ENCODE measurements around the gene CSRNP3. TPM values are rescaled to one million over a fixed set of nuclear protein-coding genes. Genes with fewer than 3 reads are reported as not detected.

The CSRNP3 gene
- total RNA-seq, 1 experiment from 2014 or later, result 0.05 TPM

DNA sequence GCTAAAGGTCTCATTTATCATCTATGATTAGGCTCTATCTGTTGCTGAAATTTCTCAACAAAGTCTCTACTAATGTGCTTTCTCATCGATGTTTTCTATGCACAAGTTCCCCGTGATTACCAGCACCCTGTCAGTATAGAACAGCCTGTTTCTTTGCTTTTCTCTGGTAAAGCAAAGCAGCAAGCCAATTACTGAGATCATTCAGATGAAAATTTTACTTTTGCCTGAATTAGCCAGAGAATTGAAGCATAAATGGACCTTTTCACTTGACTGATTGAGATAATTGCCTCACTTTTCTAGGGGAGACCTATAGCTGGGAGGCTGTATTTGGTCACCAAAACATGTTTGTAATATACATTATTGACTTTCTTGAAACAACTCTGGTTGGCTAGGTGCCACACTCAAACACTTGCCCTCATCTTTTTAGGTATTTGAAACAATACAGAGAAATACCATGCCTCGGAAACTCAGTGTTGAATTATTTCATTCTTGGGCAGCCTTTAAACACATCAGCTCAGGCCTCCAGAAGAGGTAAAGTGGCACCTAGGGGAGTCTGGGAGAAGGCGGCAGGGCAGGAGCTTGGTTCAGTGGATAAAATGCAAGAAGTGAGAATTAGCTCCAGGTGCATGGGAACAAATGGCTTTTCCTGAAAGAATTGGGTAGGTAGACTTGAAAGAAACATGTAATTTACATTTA is 228.4 kb downstream of the CSRNP3 start:
- no peak overlapping the region for H3K27ac ChIP-seq (ENCODE audit: low read depth, low read length)
- no peak overlapping the region for H2AFZ ChIP-seq (ENCODE audit: low read depth, low read length, poor library complexity, severe bottlenecking)
- H3K9ac ChIP-seq (ENCODE audit: low read length), result no peak overlapping the region
- intact Hi-C loops (cut with micrococcal nuclease), result loop anchor here (5.0 kb wide), 1 partner anchor 296 kb away; no protein-coding TSS in a partner anchor
- POLR2A ChIA-PET, result no interaction called here
- H3K27me3 ChIP-seq (ENCODE audit: insufficient read depth, low read length), result peaks cover 39% of the 10 kb centered on the region; the same call in 1 of the 2 replicates
- no peaks in the 10 kb centered on the region for H3K36me3 ChIP-seq (ENCODE audit: control insufficient read depth in 1 of 2, insufficient read depth in 2 of 2, low read length in 2 of 2)
- no peaks in the 10 kb centered on the region for H3K9me3 ChIP-seq (ENCODE audit: control insufficient read depth in 1 of 2, insufficient read depth in 1 of 2, low read depth in 1 of 2, low read length in 2 of 2)
- CTCF ChIA-PET, result no interaction called here
- no peaks in the 10 kb centered on the region for H3K9me2 ChIP-seq (ENCODE audit: insufficient read depth)
- TF ChIP-seq, protein P1, sequence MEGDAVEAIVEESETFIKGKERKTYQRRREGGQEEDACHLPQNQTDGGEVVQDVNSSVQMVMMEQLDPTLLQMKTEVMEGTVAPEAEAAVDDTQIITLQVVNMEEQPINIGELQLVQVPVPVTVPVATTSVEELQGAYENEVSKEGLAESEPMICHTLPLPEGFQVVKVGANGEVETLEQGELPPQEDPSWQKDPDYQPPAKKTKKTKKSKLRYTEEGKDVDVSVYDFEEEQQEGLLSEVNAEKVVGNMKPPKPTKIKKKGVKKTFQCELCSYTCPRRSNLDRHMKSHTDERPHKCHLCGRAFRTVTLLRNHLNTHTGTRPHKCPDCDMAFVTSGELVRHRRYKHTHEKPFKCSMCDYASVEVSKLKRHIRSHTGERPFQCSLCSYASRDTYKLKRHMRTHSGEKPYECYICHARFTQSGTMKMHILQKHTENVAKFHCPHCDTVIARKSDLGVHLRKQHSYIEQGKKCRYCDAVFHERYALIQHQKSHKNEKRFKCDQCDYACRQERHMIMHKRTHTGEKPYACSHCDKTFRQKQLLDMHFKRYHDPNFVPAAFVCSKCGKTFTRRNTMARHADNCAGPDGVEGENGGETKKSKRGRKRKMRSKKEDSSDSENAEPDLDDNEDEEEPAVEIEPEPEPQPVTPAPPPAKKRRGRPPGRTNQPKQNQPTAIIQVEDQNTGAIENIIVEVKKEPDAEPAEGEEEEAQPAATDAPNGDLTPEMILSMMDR (IDR thresholded peaks at IDR 0.05 in 2 of 3, conservative IDR thresholded peaks at IDR 0.05 in 1 of 3; ENCODE audit: borderline replicate concordance in 1 of 3, insufficient read depth in 1 of 3, low read depth in 2 of 3, low read length in 2 of 3), result no peak
- TF ChIP-seq, protein P2, sequence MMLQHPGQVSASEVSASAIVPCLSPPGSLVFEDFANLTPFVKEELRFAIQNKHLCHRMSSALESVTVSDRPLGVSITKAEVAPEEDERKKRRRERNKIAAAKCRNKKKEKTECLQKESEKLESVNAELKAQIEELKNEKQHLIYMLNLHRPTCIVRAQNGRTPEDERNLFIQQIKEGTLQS (IDR thresholded peaks at IDR 0.05), result no peak
- TF ChIP-seq POLR2AphosphoS5 (IDR thresholded peaks at IDR 0.05; ENCODE audit: low read depth, low read length), result no peak
- TF ChIP-seq EZH2 (IDR thresholded peaks at IDR 0.05), result no peak
- no peak for TF ChIP-seq EZH2phosphoT487 (IDR thresholded peaks at IDR 0.05; ENCODE audit: borderline replicate concordance)
- no peak for TF ChIP-seq SRF (IDR thresholded peaks at IDR 0.05; ENCODE audit: low read depth)
- no peak for TF ChIP-seq ZFX (IDR thresholded peaks at IDR 0.05)
- TF ChIP-seq SP1 (IDR thresholded peaks at IDR 0.05; ENCODE audit: low read depth), result no peak
- TF ChIP-seq TCF7L2 (IDR thresholded peaks at IDR 0.05; ENCODE audit: borderline replicate concordance, extremely low read depth, insufficient read depth, insufficient read length), result no peak
- no peak for TF ChIP-seq YY1 (IDR thresholded peaks at IDR 0.05; ENCODE audit: extremely low read depth, insufficient replicate concordance, low read depth, low read length)
- TF ChIP-seq, protein P3, sequence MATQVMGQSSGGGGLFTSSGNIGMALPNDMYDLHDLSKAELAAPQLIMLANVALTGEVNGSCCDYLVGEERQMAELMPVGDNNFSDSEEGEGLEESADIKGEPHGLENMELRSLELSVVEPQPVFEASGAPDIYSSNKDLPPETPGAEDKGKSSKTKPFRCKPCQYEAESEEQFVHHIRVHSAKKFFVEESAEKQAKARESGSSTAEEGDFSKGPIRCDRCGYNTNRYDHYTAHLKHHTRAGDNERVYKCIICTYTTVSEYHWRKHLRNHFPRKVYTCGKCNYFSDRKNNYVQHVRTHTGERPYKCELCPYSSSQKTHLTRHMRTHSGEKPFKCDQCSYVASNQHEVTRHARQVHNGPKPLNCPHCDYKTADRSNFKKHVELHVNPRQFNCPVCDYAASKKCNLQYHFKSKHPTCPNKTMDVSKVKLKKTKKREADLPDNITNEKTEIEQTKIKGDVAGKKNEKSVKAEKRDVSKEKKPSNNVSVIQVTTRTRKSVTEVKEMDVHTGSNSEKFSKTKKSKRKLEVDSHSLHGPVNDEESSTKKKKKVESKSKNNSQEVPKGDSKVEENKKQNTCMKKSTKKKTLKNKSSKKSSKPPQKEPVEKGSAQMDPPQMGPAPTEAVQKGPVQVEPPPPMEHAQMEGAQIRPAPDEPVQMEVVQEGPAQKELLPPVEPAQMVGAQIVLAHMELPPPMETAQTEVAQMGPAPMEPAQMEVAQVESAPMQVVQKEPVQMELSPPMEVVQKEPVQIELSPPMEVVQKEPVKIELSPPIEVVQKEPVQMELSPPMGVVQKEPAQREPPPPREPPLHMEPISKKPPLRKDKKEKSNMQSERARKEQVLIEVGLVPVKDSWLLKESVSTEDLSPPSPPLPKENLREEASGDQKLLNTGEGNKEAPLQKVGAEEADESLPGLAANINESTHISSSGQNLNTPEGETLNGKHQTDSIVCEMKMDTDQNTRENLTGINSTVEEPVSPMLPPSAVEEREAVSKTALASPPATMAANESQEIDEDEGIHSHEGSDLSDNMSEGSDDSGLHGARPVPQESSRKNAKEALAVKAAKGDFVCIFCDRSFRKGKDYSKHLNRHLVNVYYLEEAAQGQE (IDR thresholded peaks at IDR 0.05; ENCODE audit: low read depth), result no peak
- TF ChIP-seq POLR2A (IDR thresholded peaks at IDR 0.05; ENCODE audit: borderline replicate concordance, extremely low read depth, insufficient read depth, insufficient read length), result no peak
- no peak for TF ChIP-seq JUND (IDR thresholded peaks at IDR 0.05)
- TF ChIP-seq RAD21 (IDR thresholded peaks at IDR 0.05; ENCODE audit: low read depth), result no peak
- no peak for TF ChIP-seq ZNF274 (IDR thresholded peaks at IDR 0.05; ENCODE audit: low read depth, low read length)
- no peak for TF ChIP-seq SIN3A (IDR thresholded peaks at IDR 0.05; ENCODE audit: low read depth)
- no peak for TF ChIP-seq FOSL1 (IDR thresholded peaks at IDR 0.05; ENCODE audit: low read depth)
- TF ChIP-seq CEBPB (IDR thresholded peaks at IDR 0.05; ENCODE audit: low read depth), result no peak
- TF ChIP-seq CBX3 (IDR thresholded peaks at IDR 0.05; ENCODE audit: low read depth), result no peak
- TF ChIP-seq, protein P4, sequence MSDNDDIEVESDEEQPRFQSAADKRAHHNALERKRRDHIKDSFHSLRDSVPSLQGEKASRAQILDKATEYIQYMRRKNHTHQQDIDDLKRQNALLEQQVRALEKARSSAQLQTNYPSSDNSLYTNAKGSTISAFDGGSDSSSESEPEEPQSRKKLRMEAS (IDR thresholded peaks at IDR 0.05), result no peak
- RAD21 ChIA-PET (ENCODE audit: low non-redundant PET in 1 of 2, low total read pairs in 2 of 2, uncharacterized antibody in 2 of 2, unreplicated experiment in 2 of 2), result no interaction called here
- DNase-seq (ENCODE audit: low read depth, low spot score), result no peak
- H3K4me2 ChIP-seq (ENCODE audit: low read length), result no peak overlapping the region
- no TSS peak for BruUV-seq (replicated peaks)
- no peak overlapping the region for H3K4me3 ChIP-seq (replicated peaks in 1 of 2; ENCODE audit: low read depth in 1 of 2, low read length in 2 of 2)
- H3K4me1 ChIP-seq (ENCODE audit: control insufficient read depth in 1 of 2, insufficient read depth in 2 of 2, low read length in 2 of 2), result no peaks in the 10 kb centered on the region
- H3K79me2 ChIP-seq (ENCODE audit: insufficient read depth, low read length), result no peaks in the 10 kb centered on the region
- H4K20me1 ChIP-seq (ENCODE audit: insufficient read depth), result no peaks in the 10 kb centered on the region
- ATAC-seq, result no peak
